PFSK-1 (cell line): ENCODE results near the gene SEC14L2.

Experiments used
- FOXP2 ChIP-seq: optimal IDR thresholded peaks from 2 replicates; pipeline ENCODE3; 2011; ENCODE audit warnings: borderline replicate concordance, control low read depth, inconsistent platforms; ENCODE audit not compliant: insufficient read depth; ENCODE audit errors: extremely low read length, extremely low read depth
- POLR2AphosphoS5 ChIP-seq: IDR thresholded peaks from 2 replicates; pipeline ENCODE4 v1.6.1; 2012; ENCODE audit warnings: low read depth, mild to moderate bottlenecking, control low read depth, low read length, moderate library complexity
- SIN3A ChIP-seq: IDR thresholded peaks from 2 replicates; pipeline ENCODE4 v1.6.1; 2012; ENCODE audit warnings: mild to moderate bottlenecking, low read length, moderate library complexity, borderline replicate concordance; ENCODE audit not compliant: insufficient read depth
- TAF1 ChIP-seq: IDR thresholded peaks from 2 replicates; pipeline ENCODE4 v1.6.1; 2012; ENCODE audit warnings: low read length, control low read depth, borderline replicate concordance; ENCODE audit not compliant: insufficient read depth
- TF ChIP-seq, protein P1 (sequence below), 2 experiments: IDR thresholded peaks; 2 replicates each; pipeline versions ENCODE4 v1.6.1 to v1.8.0; 2011 to 2012; ENCODE audit warnings: low read depth in 2 of 2, low read length in 2 of 2, control low read depth in 1 of 2, inconsistent platforms in 1 of 2, mild to moderate bottlenecking in 1 of 2, moderate library complexity in 1 of 2; ENCODE audit not compliant: insufficient read depth in 1 of 2

Gene SEC14L2

DNA sequence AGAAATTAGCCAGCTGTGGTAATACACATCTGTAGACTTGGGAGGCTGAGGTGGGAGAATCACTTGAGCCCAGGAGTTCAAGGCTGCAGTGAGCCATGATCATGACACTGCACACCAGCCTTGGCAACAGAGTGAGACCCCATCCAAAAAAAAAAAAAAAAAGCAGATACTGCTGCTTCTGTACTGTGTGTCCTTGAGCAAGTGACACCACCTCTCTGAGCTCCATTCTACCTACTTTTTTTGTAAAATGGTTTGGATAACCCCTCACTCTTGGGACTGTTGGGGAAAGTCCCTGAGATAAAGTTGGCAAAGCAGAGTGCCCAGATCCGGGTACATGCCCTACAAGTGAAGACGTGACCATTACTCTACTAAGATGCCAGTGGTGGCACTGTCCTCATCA lies 72.3 kb downstream of the SEC14L2 start:
- TF ChIP-seq FOXP2 (no peak), TAF1 (no peak), SIN3A (no peak), POLR2AphosphoS5 (no peak)
- TF ChIP-seq, protein P1, sequence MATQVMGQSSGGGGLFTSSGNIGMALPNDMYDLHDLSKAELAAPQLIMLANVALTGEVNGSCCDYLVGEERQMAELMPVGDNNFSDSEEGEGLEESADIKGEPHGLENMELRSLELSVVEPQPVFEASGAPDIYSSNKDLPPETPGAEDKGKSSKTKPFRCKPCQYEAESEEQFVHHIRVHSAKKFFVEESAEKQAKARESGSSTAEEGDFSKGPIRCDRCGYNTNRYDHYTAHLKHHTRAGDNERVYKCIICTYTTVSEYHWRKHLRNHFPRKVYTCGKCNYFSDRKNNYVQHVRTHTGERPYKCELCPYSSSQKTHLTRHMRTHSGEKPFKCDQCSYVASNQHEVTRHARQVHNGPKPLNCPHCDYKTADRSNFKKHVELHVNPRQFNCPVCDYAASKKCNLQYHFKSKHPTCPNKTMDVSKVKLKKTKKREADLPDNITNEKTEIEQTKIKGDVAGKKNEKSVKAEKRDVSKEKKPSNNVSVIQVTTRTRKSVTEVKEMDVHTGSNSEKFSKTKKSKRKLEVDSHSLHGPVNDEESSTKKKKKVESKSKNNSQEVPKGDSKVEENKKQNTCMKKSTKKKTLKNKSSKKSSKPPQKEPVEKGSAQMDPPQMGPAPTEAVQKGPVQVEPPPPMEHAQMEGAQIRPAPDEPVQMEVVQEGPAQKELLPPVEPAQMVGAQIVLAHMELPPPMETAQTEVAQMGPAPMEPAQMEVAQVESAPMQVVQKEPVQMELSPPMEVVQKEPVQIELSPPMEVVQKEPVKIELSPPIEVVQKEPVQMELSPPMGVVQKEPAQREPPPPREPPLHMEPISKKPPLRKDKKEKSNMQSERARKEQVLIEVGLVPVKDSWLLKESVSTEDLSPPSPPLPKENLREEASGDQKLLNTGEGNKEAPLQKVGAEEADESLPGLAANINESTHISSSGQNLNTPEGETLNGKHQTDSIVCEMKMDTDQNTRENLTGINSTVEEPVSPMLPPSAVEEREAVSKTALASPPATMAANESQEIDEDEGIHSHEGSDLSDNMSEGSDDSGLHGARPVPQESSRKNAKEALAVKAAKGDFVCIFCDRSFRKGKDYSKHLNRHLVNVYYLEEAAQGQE (IDR thresholded peaks at IDR 0.05; ENCODE audit: insufficient read depth in 1 of 2, low read depth in 2 of 2, low read length in 2 of 2) = no peak

DNA sequence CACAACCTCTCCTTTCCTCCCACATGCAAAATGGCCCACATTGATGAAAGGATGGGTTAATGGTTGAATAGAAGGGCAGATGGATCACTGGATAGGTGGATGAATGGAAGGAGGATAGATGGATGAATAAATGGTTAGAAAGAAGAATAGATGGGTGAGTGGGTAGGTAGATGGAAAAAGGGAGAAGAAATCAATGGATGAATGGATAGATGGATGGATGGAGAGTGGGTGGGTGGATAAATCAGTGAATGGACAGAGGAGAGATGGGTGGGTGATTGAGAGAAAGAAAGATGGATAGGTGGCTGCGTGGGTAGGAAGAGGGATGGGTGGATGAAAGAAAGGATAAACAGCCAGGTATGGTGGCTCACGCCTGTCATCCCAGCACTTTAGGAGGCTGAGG lies 73.8 kb downstream of the SEC14L2 start:
- TF ChIP-seq SIN3A = no peak
- TF ChIP-seq FOXP2 = no peak
- no peak for TF ChIP-seq TAF1
- TF ChIP-seq, protein P1 (IDR thresholded peaks at IDR 0.05; ENCODE audit: insufficient read depth in 1 of 2, low read depth in 2 of 2, low read length in 2 of 2) = no peak
- TF ChIP-seq POLR2AphosphoS5 = no peak

DNA sequence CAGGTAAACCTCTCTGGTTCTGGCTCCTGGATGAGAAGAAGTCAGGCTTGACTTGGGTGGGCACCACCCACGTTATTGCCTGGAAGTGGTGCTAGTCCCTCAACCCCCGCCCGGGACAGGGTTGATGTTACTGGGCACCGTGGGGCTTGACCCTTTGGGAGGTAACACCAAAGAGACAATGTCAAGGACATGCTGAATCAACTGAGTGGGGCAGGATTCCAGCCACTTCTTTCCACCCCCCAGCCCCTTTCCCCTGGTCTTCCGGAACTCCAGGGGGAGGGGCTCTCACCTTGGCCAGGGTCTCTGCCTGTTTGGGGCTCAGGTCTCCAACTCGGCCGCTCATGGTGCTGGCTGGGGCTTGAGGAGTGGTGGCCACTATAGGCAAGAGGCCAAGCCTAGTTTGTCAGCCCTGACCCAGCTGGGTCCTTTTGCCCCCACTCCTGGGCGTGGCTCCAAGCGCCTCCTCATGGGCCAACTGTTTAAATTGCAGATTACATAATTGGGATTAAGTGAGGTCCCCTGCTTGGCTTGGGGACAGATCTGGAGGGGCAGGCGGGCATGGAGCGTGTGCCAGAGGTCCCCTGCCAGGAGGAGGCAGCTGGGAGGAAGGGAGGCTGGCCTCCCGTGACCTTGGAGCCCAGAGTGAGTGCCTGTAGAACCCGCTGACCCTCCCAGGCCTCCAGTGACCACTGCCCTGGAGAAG lies 74.9 kb downstream of the SEC14L2 start, which contains the start of gene SEC14L3:
TSS of gene SEC14L3 (minus strand) at position 402 of the 703 bp plus-strand sequence. CDS start at position 343, 59 bp downstream.
- TF ChIP-seq SIN3A = no peak
- no peak for TF ChIP-seq POLR2AphosphoS5
- no peak for TF ChIP-seq FOXP2

DNA sequence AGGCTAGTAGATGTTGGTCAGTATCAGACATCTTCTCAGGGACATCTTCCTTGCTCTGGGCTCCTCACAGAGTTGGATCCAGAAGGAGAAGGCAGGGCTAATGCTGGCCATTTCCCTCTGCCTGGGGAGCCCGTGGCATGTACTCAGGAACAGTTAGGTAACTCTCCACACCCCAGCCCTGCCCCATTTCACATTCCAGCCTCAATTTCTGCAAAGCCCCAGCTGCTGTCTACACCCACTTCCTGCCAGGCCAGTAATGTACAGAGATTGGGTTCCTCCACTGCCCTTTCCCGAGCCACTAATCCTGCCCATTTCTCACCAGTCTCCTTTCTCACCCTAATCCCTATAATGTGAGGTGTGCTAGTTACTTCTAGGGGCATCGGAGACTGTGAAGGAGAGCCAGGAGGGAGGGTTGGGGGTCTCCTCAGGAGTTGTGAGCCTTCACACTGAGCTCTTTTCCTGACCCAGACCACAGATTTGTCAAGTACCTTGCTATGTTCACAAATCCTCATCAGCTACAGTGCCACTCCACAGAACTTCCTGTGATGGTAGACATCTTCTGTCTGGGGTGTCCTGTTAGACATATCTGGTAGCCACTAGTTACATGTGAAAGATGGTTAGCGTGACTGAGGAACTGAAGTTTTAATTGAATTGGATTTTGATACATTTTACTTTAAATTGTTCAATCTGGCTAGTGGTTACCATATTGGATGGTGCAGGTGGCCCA lies 76.3 kb downstream of the SEC14L2 start:
- TF ChIP-seq, protein P1 (IDR thresholded peaks at IDR 0.05; ENCODE audit: insufficient read depth in 1 of 2, low read depth in 2 of 2, low read length in 2 of 2) = no peak
- TF ChIP-seq SIN3A = no peak
- no peak for TF ChIP-seq POLR2AphosphoS5
- no peak for TF ChIP-seq FOXP2
- no peak for TF ChIP-seq TAF1

DNA sequence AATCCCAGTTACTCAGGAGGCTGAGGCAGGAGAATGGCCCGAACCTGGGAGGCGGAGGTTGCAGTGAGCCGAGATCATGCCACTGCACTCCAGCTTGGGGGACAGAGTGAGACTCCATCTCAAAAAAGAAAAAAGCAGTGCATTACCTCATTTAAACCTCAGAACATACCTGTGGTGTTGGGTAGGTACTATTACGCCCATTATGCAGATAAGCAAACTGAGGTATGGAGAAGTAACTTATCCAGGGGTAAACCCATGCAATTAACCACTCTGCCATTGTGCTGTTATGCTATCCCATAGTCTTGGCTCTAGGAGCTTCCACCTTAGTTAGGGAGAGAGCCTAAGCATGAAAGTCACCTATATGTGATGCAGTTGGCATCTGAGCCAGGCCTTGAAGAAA lies 77.3 kb downstream of the SEC14L2 start:
- TF ChIP-seq FOXP2 (no peak), SIN3A (no peak), TAF1 (no peak), POLR2AphosphoS5 (no peak)
- TF ChIP-seq, protein P1 (IDR thresholded peaks at IDR 0.05; ENCODE audit: insufficient read depth in 1 of 2, low read depth in 2 of 2, low read length in 2 of 2) = no peak
